Measurements from ENCODE around the gene WEE1. TPM values are rescaled to one million over a fixed set of nuclear protein-coding genes. Genes with fewer than 3 reads are reported as not detected.

Gene WEE1
- total RNA-seq, 4 donors from 2014 or later = 82.0 to 296 (median 183) TPM

DNA sequence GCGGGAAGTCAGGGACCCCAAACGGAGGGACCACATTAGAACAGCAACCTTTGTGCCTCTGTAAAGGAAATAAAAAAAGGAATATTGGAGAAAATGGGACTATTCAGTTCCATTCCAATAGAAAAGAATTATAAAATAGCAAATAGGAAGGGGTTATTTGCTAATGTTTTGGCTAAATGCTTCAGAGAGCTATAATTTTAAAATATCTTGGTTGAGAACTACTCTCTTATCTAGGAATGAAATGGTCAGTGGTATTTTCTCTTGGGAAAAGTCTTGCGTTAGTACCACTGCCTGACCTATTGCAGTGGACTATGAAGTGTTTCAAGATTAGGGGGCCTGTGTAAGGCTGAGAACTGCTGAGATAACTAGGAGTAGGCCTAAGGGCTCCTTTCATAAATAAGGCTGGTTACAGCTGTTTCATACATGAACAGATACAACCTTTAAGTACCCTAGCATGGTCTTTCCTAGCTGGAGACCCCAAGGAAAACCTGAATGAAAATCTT, 6.9 kb upstream of the WEE1 start:
- Histone ChIP-seq H3K36me3 (no peaks in the 10 kb centered on the region), H3K9me3 (no peaks in the 10 kb centered on the region), H3K27me3 (no peaks in the 10 kb centered on the region), H3K4me3 (no peak overlapping the region), H3K27ac (peak overlapping the region; percentile 99), H3K4me1 (peaks cover 62% of the 10 kb centered on the region)
- WGBS = 86% methylated on average over 3 of the region's 3 CpGs
- DNase-seq (ENCODE audit: low spot score in 2 of 2) = no peak
- TF ChIP-seq, protein P1, sequence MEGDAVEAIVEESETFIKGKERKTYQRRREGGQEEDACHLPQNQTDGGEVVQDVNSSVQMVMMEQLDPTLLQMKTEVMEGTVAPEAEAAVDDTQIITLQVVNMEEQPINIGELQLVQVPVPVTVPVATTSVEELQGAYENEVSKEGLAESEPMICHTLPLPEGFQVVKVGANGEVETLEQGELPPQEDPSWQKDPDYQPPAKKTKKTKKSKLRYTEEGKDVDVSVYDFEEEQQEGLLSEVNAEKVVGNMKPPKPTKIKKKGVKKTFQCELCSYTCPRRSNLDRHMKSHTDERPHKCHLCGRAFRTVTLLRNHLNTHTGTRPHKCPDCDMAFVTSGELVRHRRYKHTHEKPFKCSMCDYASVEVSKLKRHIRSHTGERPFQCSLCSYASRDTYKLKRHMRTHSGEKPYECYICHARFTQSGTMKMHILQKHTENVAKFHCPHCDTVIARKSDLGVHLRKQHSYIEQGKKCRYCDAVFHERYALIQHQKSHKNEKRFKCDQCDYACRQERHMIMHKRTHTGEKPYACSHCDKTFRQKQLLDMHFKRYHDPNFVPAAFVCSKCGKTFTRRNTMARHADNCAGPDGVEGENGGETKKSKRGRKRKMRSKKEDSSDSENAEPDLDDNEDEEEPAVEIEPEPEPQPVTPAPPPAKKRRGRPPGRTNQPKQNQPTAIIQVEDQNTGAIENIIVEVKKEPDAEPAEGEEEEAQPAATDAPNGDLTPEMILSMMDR (IDR thresholded peaks at IDR 0.05) = no peak
- TF ChIP-seq POLR2A (IDR thresholded peaks at IDR 0.05) (no peak), POLR2AphosphoS5 (IDR thresholded peaks at IDR 0.05) (no peak), EP300 (IDR thresholded peaks at IDR 0.05) (no peak)

- Histone ChIP-seq H3K4me3 (no peak overlapping the region), H3K27me3 (no peaks in the 10 kb centered on the region), H3K4me1 (peaks cover 70% of the 10 kb centered on the region), H3K27ac (peak overlapping the region; percentile 99), H3K9me3 (no peaks in the 10 kb centered on the region), H3K36me3 (no peaks in the 10 kb centered on the region)
- WGBS = 90% methylated on average over 5 of the region's 5 CpGs
- TF ChIP-seq POLR2AphosphoS5 (IDR thresholded peaks at IDR 0.05) = no peak
- TF ChIP-seq, protein P1 (IDR thresholded peaks at IDR 0.05) = no peak
- no peak for DNase-seq (ENCODE audit: low spot score in 2 of 2)
Observed at GRCh38 chr11:9567401-9567800, 6.1 kb upstream of the WEE1 start.

GRCh38 chr11:9568161-9568853, 5.2 kb upstream of the WEE1 start:
- H3K4me3 ChIP-seq = no peak overlapping the region
- no peak for DNase-seq (ENCODE audit: low spot score in 2 of 2)
- WGBS = 44% methylated on average over 8 of the region's 8 CpGs
- TF ChIP-seq POLR2AphosphoS5 (IDR thresholded peaks at IDR 0.05) (no peak), POLR2A (IDR thresholded peaks at IDR 0.05) (no peak), EP300 (IDR thresholded peaks at IDR 0.05) (no peak)
- TF ChIP-seq, protein P1 (IDR thresholded peaks at IDR 0.05) = no peak
- peak overlapping the region; percentile 99 for H3K27ac ChIP-seq
- no peaks in the 10 kb centered on the region for H3K36me3 ChIP-seq
- peaks cover 77% of the 10 kb centered on the region for H3K4me1 ChIP-seq
- H3K27me3 ChIP-seq = no peaks in the 10 kb centered on the region
- no peaks in the 10 kb centered on the region for H3K9me3 ChIP-seq

- Histone ChIP-seq H3K4me1 (peaks cover 77% of the 10 kb centered on the region), H3K27me3 (no peaks in the 10 kb centered on the region), H3K4me3 (peak overlapping the region; percentile 20), H3K9me3 (no peaks in the 10 kb centered on the region), H3K36me3 (no peaks in the 10 kb centered on the region), H3K27ac (peak overlapping the region; percentile 99)
- peak in 1 of 2 donors; percentile 85 for DNase-seq (ENCODE audit: low spot score in 2 of 2)
- 16% methylated on average over 7 of the region's 7 CpGs for WGBS
- peak; percentile 28 to 95 (median 60) for TF ChIP-seq POLR2AphosphoS5 (IDR thresholded peaks at IDR 0.05)
- TF ChIP-seq POLR2A (IDR thresholded peaks at IDR 0.05) = no peak
Observed at GRCh38 chr11:9568854-9569587, 4.4 kb upstream of the WEE1 start.

- Histone ChIP-seq H3K27ac (peak overlapping the region; percentile 99), H3K9me3 (no peaks in the 10 kb centered on the region), H3K4me1 (peaks cover 76% of the 10 kb centered on the region), H3K36me3 (no peaks in the 10 kb centered on the region), H3K4me3 (peak overlapping the region; percentile 20), H3K27me3 (no peaks in the 10 kb centered on the region)
- no peak for TF ChIP-seq EP300 (IDR thresholded peaks at IDR 0.05)
- TF ChIP-seq POLR2AphosphoS5 (IDR thresholded peaks at IDR 0.05) = no peak
- TF ChIP-seq POLR2A (IDR thresholded peaks at IDR 0.05) = no peak
- TF ChIP-seq, protein P1 (IDR thresholded peaks at IDR 0.05) = no peak
- WGBS = 64% methylated on average over 5 of the region's 5 CpGs
- no peak for DNase-seq (ENCODE audit: low spot score in 2 of 2)
Observed at GRCh38 chr11:9569588-9570164, 3.8 kb upstream of the WEE1 start.

Data from suprapubic skin (tissue), 4 donors.